Coronary artery (tissue), 2 donors: ENCODE measurements around the gene RBMS1.

Source experiments
- DNase-seq: peaks from one replicate; pipeline ENCODE4 v3.0.0-alpha.2; 2017; ENCODE audit warnings: low spot score
- H3K27ac ChIP-seq, 2 donors: fragments of 200-600 bp; sonication (generic); one replicate each; pipeline ENCODE4 v1.5.1; 2016 to 2019
- H3K4me3 ChIP-seq: fragments of 200-600 bp; sonication (generic); 2 replicates; pipeline ENCODE4 v1.5.1; 2016; ENCODE audit warnings: mild to moderate bottlenecking, moderate library complexity
- TF ChIP-seq, protein P1 (sequence below): fragments of 200-600 bp; sonication (generic); IDR thresholded peaks from one replicate; pipeline ENCODE4 v1.5.1; 2019; ENCODE audit warnings: antibody characterized with exemption

Gene RBMS1

DNA sequence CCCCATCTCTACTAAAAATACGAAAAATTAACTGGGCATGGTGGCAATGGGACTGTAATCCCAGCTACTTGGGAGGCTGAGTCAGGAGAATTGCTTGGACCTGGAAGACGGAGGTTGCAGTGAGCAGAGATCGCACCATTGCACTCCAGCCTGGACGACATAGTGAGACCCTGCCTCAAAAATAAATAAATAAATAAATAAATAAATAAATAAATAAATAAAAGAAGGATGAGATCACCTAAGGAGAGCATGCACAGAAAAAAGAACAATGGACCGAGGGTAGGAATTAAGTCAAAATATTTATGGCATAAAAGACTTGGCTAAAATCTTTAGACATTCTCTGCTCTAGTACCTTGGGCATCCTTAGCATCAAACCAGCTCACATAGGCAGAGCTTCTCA, 8.9 kb upstream of the RBMS1 start:
- no peak overlapping the region for H3K27ac ChIP-seq
- H3K4me3 ChIP-seq: no peak overlapping the region
- DNase-seq: no peak
- TF ChIP-seq, protein P1, sequence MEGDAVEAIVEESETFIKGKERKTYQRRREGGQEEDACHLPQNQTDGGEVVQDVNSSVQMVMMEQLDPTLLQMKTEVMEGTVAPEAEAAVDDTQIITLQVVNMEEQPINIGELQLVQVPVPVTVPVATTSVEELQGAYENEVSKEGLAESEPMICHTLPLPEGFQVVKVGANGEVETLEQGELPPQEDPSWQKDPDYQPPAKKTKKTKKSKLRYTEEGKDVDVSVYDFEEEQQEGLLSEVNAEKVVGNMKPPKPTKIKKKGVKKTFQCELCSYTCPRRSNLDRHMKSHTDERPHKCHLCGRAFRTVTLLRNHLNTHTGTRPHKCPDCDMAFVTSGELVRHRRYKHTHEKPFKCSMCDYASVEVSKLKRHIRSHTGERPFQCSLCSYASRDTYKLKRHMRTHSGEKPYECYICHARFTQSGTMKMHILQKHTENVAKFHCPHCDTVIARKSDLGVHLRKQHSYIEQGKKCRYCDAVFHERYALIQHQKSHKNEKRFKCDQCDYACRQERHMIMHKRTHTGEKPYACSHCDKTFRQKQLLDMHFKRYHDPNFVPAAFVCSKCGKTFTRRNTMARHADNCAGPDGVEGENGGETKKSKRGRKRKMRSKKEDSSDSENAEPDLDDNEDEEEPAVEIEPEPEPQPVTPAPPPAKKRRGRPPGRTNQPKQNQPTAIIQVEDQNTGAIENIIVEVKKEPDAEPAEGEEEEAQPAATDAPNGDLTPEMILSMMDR: no peak

DNA sequence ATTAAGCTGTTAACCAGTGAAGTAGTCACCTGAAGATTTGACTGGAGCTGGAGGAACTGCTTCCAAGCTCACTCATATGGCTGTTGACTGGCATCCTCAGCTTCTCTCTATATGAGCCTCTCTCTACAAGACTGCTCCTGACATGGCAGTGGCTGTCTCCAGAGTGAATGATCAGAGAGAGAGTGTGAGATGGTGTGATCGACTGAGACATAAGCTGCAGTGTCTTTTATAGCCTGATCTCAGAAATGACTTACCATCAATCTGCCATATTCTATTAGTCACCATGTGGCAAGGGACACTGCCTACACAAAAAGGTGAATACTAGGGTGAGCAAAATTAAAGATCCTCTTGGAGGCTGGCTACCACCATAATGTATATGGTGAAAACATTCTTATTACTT, 7.8 kb upstream of the RBMS1 start:
- Histone ChIP-seq H3K27ac (no peak overlapping the region), H3K4me3 (no peak overlapping the region)
- TF ChIP-seq, protein P1: no peak
- DNase-seq: no peak

DNA sequence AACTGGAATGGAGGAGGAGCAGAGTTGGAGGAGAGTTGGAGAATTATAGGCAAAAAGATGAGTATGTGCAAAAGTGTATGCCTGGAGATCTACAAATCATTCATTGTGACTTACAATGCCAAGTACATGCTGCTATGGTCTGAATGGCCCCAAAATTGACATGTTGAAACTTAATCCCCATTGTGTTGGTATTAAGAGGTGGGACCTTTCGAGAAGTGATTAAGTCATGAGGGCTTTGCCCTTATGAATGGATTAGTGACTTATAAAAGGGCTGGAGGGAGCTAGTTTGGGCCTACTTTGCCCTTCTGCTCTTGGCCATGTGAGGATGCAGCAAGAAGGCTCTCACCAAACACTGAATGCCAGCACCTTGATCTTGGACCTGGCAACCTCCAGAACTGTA, 6.3 kb upstream of the RBMS1 start:
- TF ChIP-seq, protein P1: no peak
- H3K4me3 ChIP-seq: no peak overlapping the region
- DNase-seq: no peak
- no peak overlapping the region for H3K27ac ChIP-seq

DNA sequence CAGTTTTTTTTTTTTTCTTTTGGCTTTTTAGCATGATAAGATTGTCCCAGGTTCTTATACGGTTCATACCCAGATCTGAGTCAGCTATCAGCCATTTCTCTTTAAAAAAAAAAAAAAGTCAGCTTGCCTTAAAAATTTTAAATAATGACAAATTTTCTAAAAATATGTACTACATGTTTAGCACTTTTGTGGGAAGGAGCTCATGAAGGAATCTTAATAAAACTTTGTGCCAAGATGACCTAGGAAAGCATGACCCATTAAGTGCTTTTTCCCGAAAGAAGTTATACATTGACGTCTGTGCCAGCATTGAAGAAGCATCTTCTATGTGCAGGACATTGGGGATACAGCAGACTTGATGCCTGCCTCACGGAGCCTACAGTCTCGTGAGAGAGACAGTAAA, 4.5 kb upstream of the RBMS1 start:
- H3K4me3 ChIP-seq: no peak overlapping the region
- H3K27ac ChIP-seq: no peak overlapping the region
- TF ChIP-seq, protein P1: no peak
- no peak for DNase-seq

DNA sequence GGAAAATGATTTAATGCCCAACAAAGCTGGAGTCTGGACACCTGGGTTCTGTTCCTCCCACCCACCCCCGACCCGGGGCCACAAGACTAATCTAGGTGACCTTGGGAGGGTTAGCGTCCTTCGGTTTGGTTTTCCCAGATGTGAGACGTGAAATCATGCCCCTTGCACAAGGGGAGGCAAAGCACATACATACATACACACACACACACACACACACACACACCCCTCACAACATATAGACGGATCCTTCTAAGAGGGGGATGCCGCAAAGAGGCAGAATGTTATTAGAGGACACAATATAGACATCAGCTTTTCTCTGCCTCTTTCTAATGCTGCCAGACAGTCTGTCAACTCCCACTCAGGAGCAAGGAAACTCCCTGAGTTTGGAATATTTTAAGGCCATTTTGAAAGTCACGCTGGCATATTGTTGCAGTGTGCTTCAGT, 616 bp upstream of the RBMS1 start:
- no peak for DNase-seq
- Histone ChIP-seq H3K4me3 (peak overlapping the region; percentile 91), H3K27ac (peak overlapping the region; percentile 92 to 97)
- TF ChIP-seq, protein P1: no peak

DNA sequence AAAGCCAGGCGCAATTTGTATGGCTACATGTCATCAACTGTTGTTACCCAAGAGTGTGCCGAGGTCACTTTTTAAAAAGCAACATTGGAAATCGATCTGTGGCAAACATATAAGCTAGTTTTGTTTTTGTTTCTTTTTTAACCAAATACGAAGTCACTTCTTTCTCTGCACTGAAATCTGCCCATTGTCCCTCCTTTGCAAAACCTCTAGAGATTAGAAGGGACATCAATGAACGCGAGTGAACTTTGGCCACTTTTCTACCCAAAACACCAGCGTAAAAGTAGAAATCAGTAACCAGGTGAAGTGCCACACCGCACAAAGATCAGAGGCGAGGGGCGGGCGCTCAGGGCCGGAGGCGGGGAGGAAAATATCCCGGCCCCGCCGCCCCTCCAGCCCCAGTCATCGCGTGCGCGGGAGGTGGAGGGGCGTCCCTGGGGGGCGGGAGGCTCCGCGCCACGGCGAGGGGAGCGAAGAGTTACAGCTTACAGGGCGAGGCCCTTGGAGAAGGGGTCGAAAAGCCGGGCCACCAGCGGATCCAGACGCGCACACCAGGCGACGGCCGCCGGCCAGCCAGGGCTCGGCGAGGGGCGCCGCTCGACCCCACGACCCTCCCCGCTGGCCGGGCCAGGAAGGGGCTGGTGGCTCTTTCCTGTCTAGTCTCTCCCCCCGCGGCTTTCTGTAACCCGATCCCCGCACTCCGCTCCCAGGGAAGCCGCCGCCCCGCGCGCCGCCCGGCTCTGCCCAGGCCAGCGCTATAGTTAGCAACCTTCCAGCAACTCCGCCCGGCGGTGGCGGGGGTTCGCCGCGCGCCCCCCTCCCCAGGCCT, 993 bp downstream of the RBMS1 start:
- TF ChIP-seq, protein P1: no peak
- peak overlapping the region; percentile 91 for H3K4me3 ChIP-seq
- peak overlapping the region; percentile 92 to 97 for H3K27ac ChIP-seq
- peak; percentile 83 for DNase-seq

DNA sequence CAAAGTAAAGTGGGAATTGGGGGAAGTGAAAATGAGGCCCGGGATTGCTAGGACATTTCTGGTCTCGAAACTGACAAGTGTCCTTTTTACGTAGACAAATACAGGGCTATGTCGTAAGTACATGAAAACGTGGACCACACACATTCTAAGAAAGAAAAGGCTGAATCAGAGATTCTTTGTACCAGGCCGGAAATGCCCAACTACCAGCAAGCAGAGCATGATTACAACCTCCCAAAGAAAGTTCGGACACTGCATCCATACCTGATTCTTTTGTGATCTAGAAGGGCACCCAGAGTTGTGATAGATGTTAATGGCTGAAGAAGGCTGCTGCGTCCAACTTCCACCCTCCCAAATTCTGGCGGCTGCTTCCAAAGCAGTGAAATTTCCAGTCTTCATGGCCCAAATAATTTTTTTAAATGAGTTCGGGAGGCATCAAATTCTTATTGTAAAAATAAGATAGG, 1.7 kb downstream of the RBMS1 start:
- Histone ChIP-seq H3K27ac (peak overlapping the region; percentile 92 to 97), H3K4me3 (peak overlapping the region; percentile 91)
- TF ChIP-seq, protein P1: no peak
- no peak for DNase-seq
